Activated T-helper 2 cell treated with anti-CD3 and anti-CD28 coated beads, Interferon-gamma antibody, Interleukin-2, Interleukin-4, amounts not matched to agents 10 μg/mL and 5 μg/mL and 100 μg/mL, durations not matched to agents 14 hours and 24 hours and 36 hours (primary cell): ENCODE measurements around the gene DYNLT5. TPM values are rescaled to one million over a fixed set of nuclear protein-coding genes. Genes with fewer than 3 reads are reported as not detected.
"Not testable (repeated sequence)": the region's sequence is repeated elsewhere in the genome, so short reads cannot be mapped to it uniquely, and the experiment has no call there.

ENCODE experiments used
- DNase-seq: peaks from one replicate; pipeline ENCODE4 v3.0.0; 2021; ENCODE audit warnings: low spot score
- H3K27ac Mint-ChIP-seq: one replicate; pipeline ENCODE4 v1.8.0; 2021; ENCODE audit warnings: mixed read lengths
- H3K27me3 Mint-ChIP-seq: one replicate; pipeline ENCODE4 v1.8.0; 2021; ENCODE audit warnings: low read depth, mixed read lengths
- H3K36me3 Mint-ChIP-seq: one replicate; pipeline ENCODE4 v1.8.0; 2021; ENCODE audit warnings: low read depth, mixed read lengths
- H3K4me1 Mint-ChIP-seq: one replicate; pipeline ENCODE4 v1.8.0; 2021; ENCODE audit warnings: low read depth, mixed read lengths
- H3K4me3 Mint-ChIP-seq: one replicate; pipeline ENCODE4 v1.8.0; 2021; ENCODE audit warnings: low read depth, mild to moderate bottlenecking, moderate library complexity, mixed read lengths
- H3K9me3 Mint-ChIP-seq: one replicate; pipeline ENCODE4 v1.8.0; 2021; ENCODE audit warnings: mixed read lengths
- intact Hi-C: fragments of 100-400 bp; cut with micrococcal nuclease; formaldehyde crosslinking; loops from one replicate; pipeline ENCODE4 v1.15.1; 2023
- total RNA-seq: library from RNA; stranded (reverse); gene quantifications from 2 replicates; pipeline ENCODE4 v1.2.3, GENCODE V29; 2022

DYNLT5 gene, protein sequence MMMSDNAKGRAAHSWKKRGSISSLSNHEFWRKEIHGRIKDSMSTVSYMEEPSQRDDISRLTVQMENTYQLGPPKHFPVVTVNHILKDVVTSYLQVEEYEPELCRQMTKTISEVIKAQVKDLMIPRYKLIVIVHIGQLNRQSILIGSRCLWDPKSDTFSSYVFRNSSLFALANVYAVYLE
- not detected in 2 replicates for total RNA-seq

DNA sequence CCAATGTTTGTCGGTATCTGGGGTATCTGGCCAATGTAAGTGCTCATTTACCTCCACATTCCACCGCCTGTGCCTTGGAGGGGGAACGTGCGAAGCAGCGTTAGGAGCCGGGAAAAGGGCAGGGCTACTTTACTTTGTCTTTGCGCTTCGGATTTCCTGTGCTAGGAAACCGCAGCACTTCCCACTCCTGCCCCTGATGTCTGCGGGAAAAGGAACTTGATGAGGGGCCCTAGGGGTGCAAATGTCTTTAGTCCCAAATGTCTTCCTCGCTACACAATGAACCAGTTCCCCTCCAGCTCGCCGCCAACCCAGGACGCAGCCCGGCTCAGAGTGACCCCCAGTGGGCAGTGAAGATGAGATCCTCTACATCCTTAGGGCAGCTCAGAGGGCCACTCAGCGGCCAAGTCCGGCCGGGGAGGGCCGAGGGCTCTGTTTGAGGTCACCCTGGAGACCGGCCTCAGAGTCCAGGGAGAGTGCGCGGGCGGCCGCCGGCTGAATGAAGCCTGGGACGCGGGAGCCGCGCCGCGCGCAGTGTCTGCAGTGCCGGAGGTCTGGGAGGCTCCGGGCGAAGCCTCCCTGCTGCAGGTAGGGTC lies at the start of gene DYNLT5:
Gene DYNLT5, plus strand, starts transcription at position 460 of the 593 bp plus-strand sequence. CDS start 2,200 bp downstream, outside the sequence.
- Mint-ChIP-seq H3K36me3 (no peaks in the 10 kb centered on the region), H3K9me3 (no peaks in the 10 kb centered on the region), H3K4me1 (peaks cover 12% of the 10 kb centered on the region), H3K27ac (no peak within 1 kb of the TSS), H3K27me3 (peaks cover 76% of the 10 kb centered on the region), H3K4me3 (peak within 1 kb of the TSS; percentile 40)
- DNase-seq, result no peak
- intact Hi-C loops, result no loop called here

DNA sequence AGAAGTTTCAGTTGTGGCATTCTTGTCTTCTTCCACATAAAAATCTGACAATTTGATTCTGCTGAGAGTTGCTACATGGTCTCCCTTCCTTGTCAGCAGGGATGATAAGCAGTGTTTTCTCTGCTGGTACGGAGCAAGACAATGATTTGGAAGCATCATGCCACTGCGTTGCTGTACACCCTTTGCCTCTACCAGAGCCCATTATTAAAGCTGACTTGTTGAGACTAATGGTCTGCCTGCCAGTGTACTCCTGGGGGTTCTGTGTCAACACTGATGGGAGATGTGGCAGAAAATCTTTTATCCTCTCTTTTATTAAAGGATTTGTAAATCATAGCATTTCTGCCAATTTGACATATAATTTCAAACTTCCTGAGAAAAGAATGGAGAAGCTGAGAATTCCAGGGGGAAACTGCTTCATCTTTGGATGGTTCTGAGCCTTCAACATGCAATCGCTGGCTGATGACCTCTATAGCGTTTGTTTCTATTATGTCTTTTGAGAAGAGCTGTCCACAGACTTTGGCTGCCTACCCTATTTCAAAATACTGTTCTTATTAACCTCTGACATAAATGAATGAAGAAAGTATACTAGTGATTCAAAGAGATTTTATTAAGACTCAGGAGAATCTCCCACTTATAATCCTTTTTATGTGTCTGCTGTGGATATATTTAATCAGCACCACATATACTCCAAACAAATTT lies 47.9 kb upstream of the DYNLT5 start:
- peaks cover 9% of the 10 kb centered on the region for H3K27me3 Mint-ChIP-seq
- DNase-seq, result no peak
- H3K4me3 Mint-ChIP-seq, result no peak overlapping the region
- no peaks in the 10 kb centered on the region for H3K9me3 Mint-ChIP-seq
- no peaks in the 10 kb centered on the region for H3K4me1 Mint-ChIP-seq
- no peak overlapping the region for H3K27ac Mint-ChIP-seq
- H3K36me3 Mint-ChIP-seq, result no peaks in the 10 kb centered on the region
- intact Hi-C loops, result no loop called here

DNA sequence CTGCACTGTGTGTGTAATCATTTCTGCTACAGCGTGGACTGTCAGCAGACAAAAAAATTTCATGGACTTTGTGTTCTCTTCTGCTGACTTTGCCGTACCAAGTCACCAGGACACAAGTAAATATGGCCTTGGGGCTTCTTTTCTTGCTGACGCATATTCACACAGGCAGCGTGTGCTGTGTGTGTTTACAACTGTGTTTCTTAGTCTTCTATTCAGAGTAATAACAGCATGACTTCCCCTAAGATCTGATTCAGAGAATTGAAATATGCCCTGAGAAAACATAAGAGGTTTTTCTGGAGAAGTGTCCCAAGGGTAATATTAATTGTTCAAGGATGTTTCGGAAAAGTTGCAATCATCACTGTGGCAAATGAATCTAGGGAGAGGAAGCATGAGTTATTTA lies 47.1 kb upstream of the DYNLT5 start:
- intact Hi-C loops, result no loop called here
- Mint-ChIP-seq H3K27me3 (peaks cover 9% of the 10 kb centered on the region), H3K4me3 (no peak overlapping the region), H3K27ac (no peak overlapping the region), H3K9me3 (no peaks in the 10 kb centered on the region), H3K36me3 (no peaks in the 10 kb centered on the region), H3K4me1 (no peaks in the 10 kb centered on the region)
- no peak for DNase-seq

DNA sequence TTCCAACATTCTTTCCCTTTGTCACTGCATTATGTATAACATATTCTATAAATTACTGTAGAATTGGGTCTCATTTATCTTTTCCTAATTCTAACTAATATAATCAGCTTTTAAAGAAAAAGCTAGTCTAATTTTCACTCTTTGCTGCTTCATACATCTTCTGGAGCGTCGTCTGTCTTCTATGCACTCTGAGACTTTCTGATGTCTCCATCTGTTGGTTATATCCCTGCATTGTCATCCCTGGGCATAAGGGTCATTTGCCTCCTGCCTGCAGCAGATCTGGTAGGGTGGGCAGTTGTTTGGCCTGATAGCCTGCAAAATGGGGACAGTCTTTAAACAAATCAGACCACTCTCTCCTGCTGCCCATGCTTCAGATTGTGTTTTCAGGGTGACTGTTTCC lies 40.8 kb upstream of the DYNLT5 start:
- H3K27me3 Mint-ChIP-seq, result peaks cover 25% of the 10 kb centered on the region
- H3K4me3 Mint-ChIP-seq, result no peak overlapping the region
- no peaks in the 10 kb centered on the region for H3K4me1 Mint-ChIP-seq
- H3K27ac Mint-ChIP-seq, result no peak overlapping the region
- no peaks in the 10 kb centered on the region for H3K36me3 Mint-ChIP-seq
- no peak for DNase-seq
- no peaks in the 10 kb centered on the region for H3K9me3 Mint-ChIP-seq
- intact Hi-C loops, result no loop called here

DNA sequence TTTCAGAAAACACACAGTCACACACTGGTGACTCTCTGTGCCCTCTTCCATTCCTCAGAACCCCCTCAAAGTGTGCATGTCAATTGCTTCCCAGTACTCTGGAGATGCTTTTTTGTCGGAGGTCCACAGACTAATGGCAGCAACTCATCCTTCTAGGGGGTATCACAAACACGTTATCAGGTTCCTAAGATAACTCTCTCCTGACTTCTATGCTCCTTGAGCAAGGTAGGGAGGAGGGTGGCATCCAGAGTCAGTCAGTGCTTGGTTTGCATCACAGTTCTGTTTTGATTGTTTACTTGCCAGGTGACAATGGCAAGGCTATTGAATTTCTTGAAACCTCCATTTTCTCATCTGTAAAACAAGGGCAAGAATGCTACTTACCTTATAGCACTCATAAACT lies 39.4 kb upstream of the DYNLT5 start:
- Mint-ChIP-seq H3K27me3 (peaks cover 31% of the 10 kb centered on the region), H3K9me3 (no peaks in the 10 kb centered on the region), H3K36me3 (no peaks in the 10 kb centered on the region), H3K27ac (no peak overlapping the region), H3K4me1 (no peaks in the 10 kb centered on the region), H3K4me3 (no peak overlapping the region)
- DNase-seq, result no peak
- intact Hi-C loops, result no loop called here

DNA sequence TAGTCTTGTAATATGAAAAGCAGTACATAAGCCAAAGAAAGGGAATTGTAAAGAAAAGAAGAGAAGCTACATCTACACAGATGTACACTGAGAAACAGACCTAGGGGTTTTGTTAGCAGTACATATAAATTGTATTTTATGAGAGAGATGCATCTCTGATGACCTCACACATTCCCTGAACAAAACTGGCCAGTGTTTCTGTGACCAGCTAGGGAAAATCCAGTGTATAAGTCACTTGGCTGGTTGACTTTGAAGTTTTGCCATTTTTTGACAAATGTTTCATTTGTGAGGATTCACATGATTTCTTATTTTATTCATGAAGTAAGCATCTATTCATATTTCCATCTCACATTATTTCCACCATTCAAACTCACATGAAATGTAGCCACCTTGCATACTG lies 28.3 kb upstream of the DYNLT5 start:
- peaks cover 7% of the 10 kb centered on the region for H3K9me3 Mint-ChIP-seq
- no peak for DNase-seq
- no peak overlapping the region for H3K27ac Mint-ChIP-seq
- peaks cover under 1% of the 10 kb centered on the region for H3K36me3 Mint-ChIP-seq
- H3K4me1 Mint-ChIP-seq, result peaks cover 25% of the 10 kb centered on the region
- H3K4me3 Mint-ChIP-seq, result no peak overlapping the region
- intact Hi-C loops, result loop anchor here (10.0 kb wide), 3 partner anchors 119 to 769 kb away; no protein-coding TSS in a partner anchor
- peaks cover 15% of the 10 kb centered on the region for H3K27me3 Mint-ChIP-seq

DNA sequence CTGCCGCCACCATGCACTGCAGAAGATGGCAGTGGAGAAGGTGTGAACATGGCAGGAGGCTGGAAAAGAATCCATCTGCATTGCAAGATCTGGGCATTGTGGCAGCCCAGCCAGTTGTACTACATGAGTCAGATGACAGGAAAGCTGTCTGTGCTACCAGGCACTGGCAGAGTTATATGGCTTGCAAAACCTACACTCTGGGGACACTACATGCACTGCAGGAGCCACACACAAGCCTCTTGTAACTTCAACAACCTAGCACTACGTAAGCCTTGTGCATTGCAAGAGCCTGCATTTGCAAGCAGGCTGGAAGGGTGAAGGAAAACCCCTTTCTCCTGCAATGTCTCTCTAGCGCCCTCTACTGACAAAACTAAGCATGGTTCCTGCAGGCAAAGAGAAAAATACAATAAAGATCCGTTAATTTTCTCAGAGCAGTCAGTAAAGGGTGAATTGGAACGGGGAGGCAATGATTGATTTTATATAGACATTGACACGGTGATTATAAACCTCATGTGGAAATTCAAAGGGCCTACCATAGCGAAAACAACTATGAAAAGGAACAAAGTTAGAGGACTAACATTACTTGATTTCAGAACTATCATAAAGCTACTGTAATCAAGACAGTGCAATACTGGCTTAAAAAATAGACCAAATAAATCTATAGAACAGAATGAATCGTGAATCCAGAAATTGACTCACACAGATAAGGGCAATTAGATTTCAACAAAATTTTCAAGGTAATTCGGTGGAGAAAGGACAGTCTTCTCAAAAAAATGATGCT lies 26.2 kb upstream of the DYNLT5 start:
- Mint-ChIP-seq H3K27me3 (peaks cover 13% of the 10 kb centered on the region), H3K4me1 (peaks cover 33% of the 10 kb centered on the region), H3K36me3 (peaks cover 3% of the 10 kb centered on the region), H3K4me3 (no peak overlapping the region), H3K27ac (no peak overlapping the region), H3K9me3 (peaks cover 7% of the 10 kb centered on the region)
- peak; percentile 36 for DNase-seq
- intact Hi-C loops, result loop anchor here (5.0 to 10.0 kb wide), 4 partner anchors 121 to 771 kb away; no protein-coding TSS in a partner anchor

DNA sequence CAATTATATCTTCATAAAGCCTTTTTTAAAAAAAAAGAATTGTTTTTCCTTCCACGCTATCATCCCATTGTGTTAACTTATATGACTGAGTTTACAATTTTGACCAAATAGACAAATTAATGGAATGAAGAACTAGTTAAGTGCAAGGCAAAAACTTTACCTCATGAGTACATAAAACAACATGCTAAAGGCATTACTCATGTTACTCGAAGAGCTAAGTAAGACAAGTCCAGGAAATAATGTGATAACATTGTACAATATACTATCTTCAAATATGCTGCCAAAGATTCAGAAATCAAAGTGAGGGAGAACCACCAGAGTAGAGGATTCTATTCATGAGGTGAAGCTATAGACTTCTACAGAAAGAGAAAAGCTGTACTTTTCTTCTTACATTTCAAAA lies 24.2 kb upstream of the DYNLT5 start:
- DNase-seq, result no peak
- peaks cover 3% of the 10 kb centered on the region for H3K36me3 Mint-ChIP-seq
- H3K9me3 Mint-ChIP-seq, result peaks cover 7% of the 10 kb centered on the region
- intact Hi-C loops, result loop anchor here (5.0 to 10.0 kb wide), 4 partner anchors 123 to 773 kb away; no protein-coding TSS in a partner anchor
- peaks cover 46% of the 10 kb centered on the region for H3K4me1 Mint-ChIP-seq
- H3K27ac Mint-ChIP-seq, result no peak overlapping the region
- H3K4me3 Mint-ChIP-seq, result no peak overlapping the region
- H3K27me3 Mint-ChIP-seq, result peaks cover 5% of the 10 kb centered on the region

DNA sequence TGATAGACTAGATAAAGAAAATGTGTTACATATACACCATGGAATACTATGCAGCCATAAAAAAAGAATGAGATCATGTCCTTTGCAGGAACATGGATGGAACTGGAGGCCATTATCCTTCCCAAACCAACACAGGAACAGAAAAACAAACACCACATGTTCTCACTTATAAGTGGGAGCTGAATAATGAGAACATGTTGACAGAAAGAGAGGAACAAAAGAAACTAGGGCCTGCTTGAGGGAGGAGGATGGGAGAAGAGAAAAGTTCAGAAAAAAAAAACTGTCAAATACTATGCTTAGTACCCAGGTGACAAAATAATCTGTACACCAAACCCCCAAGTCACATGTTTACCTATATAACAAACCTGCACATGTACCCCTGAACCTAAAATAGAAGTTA lies 23.5 kb upstream of the DYNLT5 start:
- not testable (repeated sequence) for H3K4me3 Mint-ChIP-seq, DNase-seq, H3K36me3 Mint-ChIP-seq, H3K9me3 Mint-ChIP-seq, H3K27me3 Mint-ChIP-seq
- Mint-ChIP-seq H3K4me1 (peaks cover 53% of the 10 kb centered on the region), H3K27ac (peak overlapping the region; percentile 25)
- intact Hi-C loops, result loop anchor here (5.0 to 10.0 kb wide), 4 partner anchors 124 to 774 kb away; no protein-coding TSS in a partner anchor

DNA sequence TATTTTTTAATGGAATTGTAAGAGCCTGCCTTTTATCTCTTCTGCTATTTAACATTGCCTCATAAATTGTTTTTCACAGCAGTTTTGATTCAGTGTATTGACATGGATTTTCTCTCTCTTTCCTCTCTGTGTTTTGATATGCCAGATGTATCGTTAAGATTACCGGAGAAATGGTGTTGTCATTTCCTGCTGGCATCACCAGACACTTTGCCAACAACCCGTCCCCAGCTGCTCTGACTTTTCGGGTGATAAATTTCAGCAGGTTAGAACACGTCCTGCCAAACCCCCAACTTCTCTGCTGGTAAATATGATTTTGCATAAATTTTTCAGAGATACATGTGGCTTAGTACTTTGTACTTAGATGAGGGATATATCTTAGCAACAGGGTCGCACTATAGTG lies 23.1 kb upstream of the DYNLT5 start:
- H3K4me3 Mint-ChIP-seq, result peak overlapping the region; percentile 22

DNA sequence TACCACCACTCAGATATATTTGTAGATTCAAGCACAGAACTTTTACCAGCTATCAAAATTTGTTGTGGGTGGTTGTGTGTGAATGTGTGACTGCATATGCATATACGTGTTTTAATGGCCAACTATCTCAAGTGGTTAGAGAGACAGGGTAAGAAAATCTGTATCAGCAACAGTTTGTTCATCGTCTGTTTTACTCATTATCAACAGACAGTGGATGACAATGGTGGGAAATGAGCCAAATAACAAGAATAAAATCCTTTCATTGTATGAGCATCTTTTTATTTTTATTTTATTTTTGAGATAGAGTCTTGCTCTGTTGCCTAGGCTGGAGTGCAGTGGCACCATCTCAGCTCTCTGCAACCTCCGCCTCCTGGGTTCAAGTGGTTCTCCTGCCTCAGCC lies 22.7 kb upstream of the DYNLT5 start:
- intact Hi-C loops, result loop anchor here (5.0 to 10.0 kb wide), 4 partner anchors 125 to 775 kb away; no protein-coding TSS in a partner anchor
- Mint-ChIP-seq H3K4me1 (peaks cover 52% of the 10 kb centered on the region), H3K4me3 (no peak overlapping the region), H3K27me3 (peaks cover 3% of the 10 kb centered on the region), H3K36me3 (peaks cover 3% of the 10 kb centered on the region), H3K27ac (peak overlapping the region; percentile 34), H3K9me3 (peaks cover 7% of the 10 kb centered on the region)
- no peak for DNase-seq

More for the DNA sequence above, 23.1 kb upstream of the DYNLT5 start:
- Mint-ChIP-seq H3K9me3 (peaks cover 7% of the 10 kb centered on the region), H3K27me3 (peaks cover 4% of the 10 kb centered on the region), H3K27ac (peak overlapping the region; percentile 34), H3K4me1 (peaks cover 53% of the 10 kb centered on the region), H3K36me3 (peaks cover 3% of the 10 kb centered on the region)
- no peak for DNase-seq
- intact Hi-C loops, result loop anchor here (5.0 to 10.0 kb wide), 4 partner anchors 124 to 774 kb away; no protein-coding TSS in a partner anchor

DNA sequence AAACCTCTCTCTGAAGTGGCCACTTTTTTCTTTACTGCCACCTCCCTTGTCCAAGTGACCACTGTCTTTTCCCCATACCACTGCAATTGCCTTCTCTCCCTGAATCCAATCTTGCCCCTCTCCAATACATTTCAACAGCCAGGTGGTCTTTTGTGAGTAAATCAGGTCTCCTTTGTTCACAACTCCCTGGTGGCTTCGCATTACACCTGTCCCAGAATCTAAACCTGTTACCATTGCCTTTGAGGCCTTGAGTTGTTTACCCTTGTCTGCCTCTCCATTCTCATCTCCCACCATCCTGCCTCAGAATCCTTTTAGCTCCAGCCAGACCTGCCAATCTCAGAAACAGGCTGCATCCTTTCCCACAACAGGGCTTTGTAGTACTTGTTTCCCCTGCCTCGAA lies 21.8 kb upstream of the DYNLT5 start:
- intact Hi-C loops, result no loop called here
- no peak overlapping the region for H3K27ac Mint-ChIP-seq
- H3K9me3 Mint-ChIP-seq, result peaks cover 7% of the 10 kb centered on the region
- H3K36me3 Mint-ChIP-seq, result peaks cover 3% of the 10 kb centered on the region
- no peak for DNase-seq
- no peak overlapping the region for H3K4me3 Mint-ChIP-seq
- peaks cover 1% of the 10 kb centered on the region for H3K27me3 Mint-ChIP-seq
- H3K4me1 Mint-ChIP-seq, result peaks cover 51% of the 10 kb centered on the region
